DOHH2 (cell line): ENCODE data around the gene TTC16.

Experiments
- CTCF ChIP-seq: fragments of 200-600 bp; sonication (generic); IDR thresholded peaks from one replicate; pipeline ENCODE4 v1.5.1; 2014; ENCODE audit warnings: antibody characterized with exemption, mild to moderate bottlenecking, low read depth, low read length; ENCODE audit not compliant: poor library complexity, severe bottlenecking
- EZH2phosphoT487 ChIP-seq: fragments of 200-600 bp; sonication (generic); IDR thresholded peaks from 2 replicates; pipeline ENCODE4 v1.6.1; 2017; ENCODE audit warnings: borderline replicate concordance, mild to moderate bottlenecking, antibody characterized with exemption, low read length, moderate library complexity, mixed read lengths

GRCh38 chr9:127751269-127752054, 35.6 kb downstream of the TTC16 start:
- TF ChIP-seq CTCF, result no peak
- no peak for TF ChIP-seq EZH2phosphoT487
